Omental fat pad (tissue), 4 donors: ENCODE measurements around the gene ARHGAP27. TPM values are rescaled to one million over a fixed set of nuclear protein-coding genes. Genes with fewer than 3 reads are reported as not detected.
A peak's percentile ranks its signal among the peaks of the same experiment; 100 is the strongest.
"Not testable (repeated sequence)": the region's sequence is repeated elsewhere in the genome, so short reads cannot be mapped to it uniquely, and the experiment has no call there.

Experiments used
- ATAC-seq: fragments of 150-250 bp; one replicate; pipeline ENCODE4 v1.9.1; 2016; ENCODE audit warnings: mild to moderate bottlenecking, moderate library complexity; ENCODE audit not compliant: low FRiP score
- DNase-seq: peaks from one replicate; pipeline ENCODE4 v3.0.0-alpha.2; 2019; ENCODE audit warnings: low spot score
- total RNA-seq, 4 donors: library from RNA; depleted of rRNA; stranded (reverse); fragments of >200 nt; gene quantifications; one replicate each; pipeline ENCODE4 v1.1.0, GENCODE V29; 2016
- TF ChIP-seq, protein P1 (sequence below), 3 donors: fragments of 450-650 bp; IDR thresholded peaks; one replicate each; pipeline ENCODE4 v1.5.1; 2016 to 2017; ENCODE audit warnings: antibody characterized with exemption in 3 of 3, mild to moderate bottlenecking in 3 of 3, moderate library complexity in 2 of 3

Gene ARHGAP27
- total RNA-seq, 4 donors from 2014 or later = 13.4 to 52.5 (median 23.7) TPM

DNA sequence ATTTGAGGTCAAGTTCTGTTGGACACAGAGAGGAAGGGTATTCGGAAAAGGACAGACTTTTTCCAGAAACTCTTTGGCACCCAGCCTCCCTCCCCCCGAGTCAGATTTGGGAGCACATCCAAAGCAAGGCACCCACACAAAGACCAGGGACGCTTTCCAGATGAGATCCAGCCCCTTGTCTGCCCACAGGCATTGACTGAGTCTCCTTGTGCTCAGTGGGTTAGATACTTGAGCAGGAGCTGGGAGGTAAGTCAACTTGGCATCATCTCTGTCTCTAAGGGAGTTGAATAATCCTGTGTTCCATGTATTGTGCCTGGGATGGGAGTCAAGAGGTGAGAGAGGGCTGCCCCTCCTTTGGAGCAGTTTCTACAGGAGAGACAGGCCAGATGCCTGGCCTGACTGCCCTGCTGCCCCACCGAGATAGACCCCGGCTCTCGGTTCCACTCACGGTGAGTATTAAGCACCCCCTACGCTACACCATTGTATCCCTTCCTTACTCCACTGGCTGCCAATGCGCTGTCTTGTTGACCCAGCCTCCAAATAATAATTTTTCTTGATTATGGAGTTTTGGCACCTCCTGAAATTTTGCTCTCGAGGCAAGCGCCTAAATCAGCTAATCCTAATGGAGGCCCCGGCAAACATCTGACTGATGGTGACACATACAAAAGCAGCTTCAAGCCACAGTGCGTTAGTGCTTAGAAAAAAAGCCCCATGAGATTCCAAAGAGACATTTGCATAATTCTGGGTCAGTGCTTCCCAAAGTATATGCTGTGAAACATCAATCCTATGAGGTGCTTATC is 86.3 kb downstream of the ARHGAP27 start:
- DNase-seq (no peak), ATAC-seq (peak; percentile 24)
- TF ChIP-seq, protein P1, sequence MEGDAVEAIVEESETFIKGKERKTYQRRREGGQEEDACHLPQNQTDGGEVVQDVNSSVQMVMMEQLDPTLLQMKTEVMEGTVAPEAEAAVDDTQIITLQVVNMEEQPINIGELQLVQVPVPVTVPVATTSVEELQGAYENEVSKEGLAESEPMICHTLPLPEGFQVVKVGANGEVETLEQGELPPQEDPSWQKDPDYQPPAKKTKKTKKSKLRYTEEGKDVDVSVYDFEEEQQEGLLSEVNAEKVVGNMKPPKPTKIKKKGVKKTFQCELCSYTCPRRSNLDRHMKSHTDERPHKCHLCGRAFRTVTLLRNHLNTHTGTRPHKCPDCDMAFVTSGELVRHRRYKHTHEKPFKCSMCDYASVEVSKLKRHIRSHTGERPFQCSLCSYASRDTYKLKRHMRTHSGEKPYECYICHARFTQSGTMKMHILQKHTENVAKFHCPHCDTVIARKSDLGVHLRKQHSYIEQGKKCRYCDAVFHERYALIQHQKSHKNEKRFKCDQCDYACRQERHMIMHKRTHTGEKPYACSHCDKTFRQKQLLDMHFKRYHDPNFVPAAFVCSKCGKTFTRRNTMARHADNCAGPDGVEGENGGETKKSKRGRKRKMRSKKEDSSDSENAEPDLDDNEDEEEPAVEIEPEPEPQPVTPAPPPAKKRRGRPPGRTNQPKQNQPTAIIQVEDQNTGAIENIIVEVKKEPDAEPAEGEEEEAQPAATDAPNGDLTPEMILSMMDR (IDR thresholded peaks at IDR 0.05) = no peak

DNA sequence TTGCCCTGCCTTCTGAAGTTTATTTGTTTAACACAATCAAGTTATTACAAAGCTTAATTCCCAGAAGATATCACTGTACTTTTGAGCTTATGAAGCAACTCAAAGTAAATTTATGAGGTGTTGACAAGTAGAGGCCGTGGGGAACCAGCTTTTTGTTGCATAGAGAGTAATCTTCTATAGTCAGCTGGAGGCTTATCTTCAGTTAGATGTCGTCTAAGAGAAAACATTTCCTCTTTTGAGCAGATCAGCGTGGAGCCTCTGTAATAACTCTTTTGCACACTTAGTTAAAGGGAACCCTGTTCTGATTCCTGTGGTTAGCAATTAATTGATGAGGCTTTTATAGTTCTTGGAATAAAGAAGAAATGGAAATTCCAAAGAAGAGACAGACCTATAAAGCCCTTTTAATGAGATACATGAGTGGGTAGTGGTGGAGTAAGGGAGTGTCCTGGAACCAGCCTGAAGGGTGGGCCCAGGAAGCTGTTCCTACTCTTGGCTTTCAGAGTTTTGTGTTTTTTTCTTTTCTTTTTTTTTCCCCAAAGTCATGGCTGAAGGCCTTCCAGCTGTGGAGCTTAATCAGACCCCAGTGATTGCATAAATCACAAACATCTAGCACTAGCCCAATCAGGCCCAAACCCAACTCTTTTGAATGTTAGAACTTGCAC is 87.0 kb downstream of the ARHGAP27 start:
- DNase-seq (no peak), ATAC-seq (no peak)
- TF ChIP-seq, protein P1 (IDR thresholded peaks at IDR 0.05) = no peak

DNA sequence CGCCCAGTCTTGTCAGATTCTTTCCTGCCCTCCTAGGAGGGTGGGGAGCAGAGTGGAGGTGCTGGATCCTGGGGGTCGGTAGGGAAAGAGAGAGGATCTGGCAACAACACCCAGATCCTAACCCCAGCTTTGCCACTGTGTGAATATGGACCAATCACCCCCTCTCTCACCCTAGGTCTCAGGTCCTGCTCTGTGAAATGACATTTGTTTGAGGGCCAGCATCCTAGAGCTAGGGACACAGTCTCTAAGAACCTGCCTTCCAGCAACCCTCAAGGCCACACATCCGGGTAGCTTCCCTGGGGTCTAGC is 87.5 kb downstream of the ARHGAP27 start:
- ATAC-seq = no peak

DNA sequence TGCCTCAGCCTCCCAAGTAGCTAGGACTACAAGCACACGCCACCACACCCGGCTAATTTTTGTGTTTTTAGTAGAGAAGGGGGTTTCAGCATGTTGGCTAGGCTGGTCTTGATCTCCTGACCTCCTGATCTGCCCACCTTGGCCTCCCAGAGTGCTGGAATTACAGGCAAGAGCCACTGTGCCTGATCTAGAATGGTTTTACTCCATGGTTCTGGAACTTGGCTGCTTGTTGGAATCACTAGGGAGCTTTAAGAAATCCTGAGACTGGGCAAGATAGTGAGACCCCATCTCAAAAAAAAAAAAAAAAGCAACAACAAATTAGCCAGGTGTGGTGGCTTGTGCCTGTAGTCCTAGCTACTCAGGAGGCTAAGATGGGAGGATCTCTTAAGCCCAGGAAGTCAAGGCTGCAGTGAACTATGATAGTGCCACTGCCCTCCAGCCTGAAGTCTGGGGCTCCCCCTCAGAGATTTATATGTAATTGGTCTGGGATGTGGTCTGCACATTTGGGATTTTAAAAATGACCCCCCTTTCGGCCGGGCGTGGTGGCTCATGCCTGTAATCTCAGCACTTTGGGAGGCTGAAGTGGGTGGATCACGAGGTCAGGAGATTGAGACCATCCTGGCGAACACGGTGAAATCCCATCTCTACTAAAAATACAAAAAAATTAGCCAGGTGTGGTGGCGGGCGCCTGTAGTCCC is 88.6 kb downstream of the ARHGAP27 start:
- not testable (repeated sequence) for ATAC-seq

More for the DNA sequence above, 87.5 kb downstream of the ARHGAP27 start:
- TF ChIP-seq, protein P1 (IDR thresholded peaks at IDR 0.05) = no peak
- no peak for DNase-seq

More for the DNA sequence above, 88.6 kb downstream of the ARHGAP27 start:
- DNase-seq = not testable (repeated sequence)

Other genes with a start within 250 kb of the ARHGAP27 start
- gene FMNL1, start 211.0 kb downstream of the ARHGAP27 start, total RNA-seq = 10 to 100 TPM; 19.7 to 56.4 (median 38.8) TPM
- under 1 TPM in 1 of 4 donors, not detected in 3; 0.65 TPM for gene SPATA32, start 170.8 kb downstream of the ARHGAP27 start, total RNA-seq
- gene MAP3K14, start 115.8 kb downstream of the ARHGAP27 start, total RNA-seq = 10 to 100 TPM in 2 of 4 donors, 1 to 10 TPM in 2; 5.4 to 15.9 (median 12.6) TPM
- gene PLEKHM1, start 57.9 kb upstream of the ARHGAP27 start, total RNA-seq = 10 to 100 TPM; 44.0 to 68.9 (median 53.2) TPM